ENCODE results near the gene DOCK11.
"Not testable (repeated sequence)": the region's sequence is repeated elsewhere in the genome, so short reads cannot be mapped to it uniquely, and the experiment has no call there.

Gene DOCK11

GRCh38 chrX:118694638-118695037 is 199.0 kb downstream of the DOCK11 start:
- no peak for DNase-seq (ENCODE audit: low read depth)

DNA sequence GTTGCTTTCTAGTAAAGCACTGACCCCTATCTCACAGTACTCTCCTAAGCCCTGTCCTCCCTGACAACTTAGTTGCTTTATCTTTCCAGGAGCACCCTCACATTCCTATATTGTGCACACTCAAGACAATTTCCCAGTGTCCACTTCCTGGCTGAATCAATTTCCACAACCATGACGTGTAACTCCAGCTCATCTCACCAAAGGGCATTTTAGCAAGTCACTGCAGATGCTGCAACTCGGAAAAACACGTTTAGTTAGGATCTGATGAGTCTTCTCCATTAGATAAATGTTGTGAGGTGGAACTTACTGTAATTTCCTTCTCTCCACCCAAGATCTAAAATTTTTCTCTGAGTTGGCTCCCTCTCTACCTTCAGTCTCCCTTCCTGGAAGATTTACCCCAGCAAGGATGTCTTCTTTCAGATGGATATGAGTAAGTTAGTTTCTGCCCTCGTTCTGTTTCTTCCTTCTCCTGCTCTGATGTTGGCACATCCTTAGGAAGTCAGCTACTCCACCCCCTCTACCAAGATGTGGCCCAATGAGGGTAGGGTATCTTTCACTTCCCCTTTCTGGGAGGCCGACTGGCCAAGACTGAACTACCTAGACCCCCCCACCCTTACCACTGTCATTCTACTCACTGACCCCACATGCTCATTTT is 203.0 kb downstream of the DOCK11 start:
- no peak for DNase-seq (ENCODE audit: low read depth)

DNA sequence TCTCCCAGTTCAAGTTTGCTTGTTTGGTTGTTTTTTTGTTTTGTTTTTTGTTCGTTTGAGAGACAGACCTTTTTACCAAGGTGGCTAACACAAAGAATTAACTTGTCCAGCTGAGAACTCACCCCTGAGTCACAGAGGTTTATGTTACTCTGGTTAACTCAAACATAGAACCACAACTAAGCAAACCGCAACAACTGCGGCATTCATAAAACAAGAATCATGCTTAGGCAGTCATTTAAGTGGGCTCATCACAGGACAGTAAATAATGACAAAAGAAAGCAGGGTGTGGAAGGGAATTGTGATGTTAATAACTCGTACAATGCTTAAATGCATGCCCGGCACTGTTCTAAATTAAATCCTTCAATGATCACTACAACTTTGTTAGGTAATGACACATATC is 207.1 kb downstream of the DOCK11 start:
- DNase-seq (ENCODE audit: low read depth): no peak

GRCh38 chrX:118706681-118707080 is 211.1 kb downstream of the DOCK11 start:
- no peak for DNase-seq (ENCODE audit: low read depth)

DNA sequence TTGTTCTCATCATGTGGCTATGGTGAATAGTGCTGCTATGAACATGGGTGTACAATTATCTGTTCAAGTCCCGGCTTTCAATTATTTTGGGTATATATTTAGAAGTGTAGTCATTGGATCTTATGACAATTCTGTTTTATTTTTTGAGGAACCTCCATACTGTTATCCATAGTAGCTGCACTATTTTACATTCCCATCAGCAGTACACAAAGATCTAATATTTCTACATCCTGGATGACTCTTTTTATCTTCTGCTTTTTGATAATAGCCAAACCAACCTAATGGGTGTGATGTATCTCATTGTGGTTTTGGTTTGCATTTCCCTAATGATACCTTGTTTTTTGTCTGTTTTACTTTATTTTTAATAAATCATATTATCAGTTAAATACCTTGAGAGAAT is 218.9 kb downstream of the DOCK11 start:
- no peak for DNase-seq (ENCODE audit: low read depth)

DNA sequence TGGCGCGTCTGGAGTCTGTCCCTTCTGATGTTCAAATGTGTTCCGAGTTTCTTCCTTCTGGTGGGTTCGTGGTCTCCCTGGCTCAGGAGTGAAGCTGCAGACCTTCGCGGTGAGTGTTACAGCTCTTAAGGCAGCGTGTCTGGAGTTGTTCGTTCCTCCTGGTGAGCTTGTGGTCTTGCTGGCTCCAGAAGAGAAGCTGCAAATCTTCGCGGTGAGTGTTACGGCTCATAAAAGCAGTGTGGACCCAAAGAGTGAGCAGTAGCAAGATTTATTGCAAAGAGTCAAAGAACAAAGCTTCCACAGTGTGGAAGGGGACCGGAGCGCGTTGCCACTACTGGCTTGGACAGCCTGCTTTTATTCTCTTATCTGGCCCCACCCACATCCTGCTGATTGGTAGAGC is 220.3 kb downstream of the DOCK11 start:
- DNase-seq (ENCODE audit: low read depth): not testable (repeated sequence)

DNA sequence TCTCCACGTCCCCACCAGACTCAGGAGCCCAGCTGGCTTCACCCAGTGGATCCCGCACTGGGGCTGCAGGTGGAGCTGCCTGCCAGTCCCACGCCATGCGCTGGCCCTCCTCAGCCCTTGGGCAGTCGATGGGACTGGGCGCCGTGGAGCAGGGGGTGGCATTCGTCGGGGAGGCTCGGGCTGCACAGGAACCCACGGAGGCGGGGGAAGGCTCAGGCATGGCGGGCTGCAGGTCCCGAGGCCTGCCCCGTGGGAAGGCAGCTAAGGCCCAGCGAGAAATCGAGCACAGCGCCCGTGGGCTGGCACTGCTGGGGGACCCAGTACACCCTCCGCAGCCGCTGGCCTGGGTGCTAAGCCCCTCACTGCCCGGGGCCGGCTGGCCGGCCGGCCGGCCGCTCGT is 221.2 kb downstream of the DOCK11 start:
- DNase-seq (ENCODE audit: low read depth): not testable (repeated sequence)

GRCh38 chrX:118717678-118718391 is 222.2 kb downstream of the DOCK11 start:
- DNase-seq (ENCODE audit: low read depth): no peak

DNA sequence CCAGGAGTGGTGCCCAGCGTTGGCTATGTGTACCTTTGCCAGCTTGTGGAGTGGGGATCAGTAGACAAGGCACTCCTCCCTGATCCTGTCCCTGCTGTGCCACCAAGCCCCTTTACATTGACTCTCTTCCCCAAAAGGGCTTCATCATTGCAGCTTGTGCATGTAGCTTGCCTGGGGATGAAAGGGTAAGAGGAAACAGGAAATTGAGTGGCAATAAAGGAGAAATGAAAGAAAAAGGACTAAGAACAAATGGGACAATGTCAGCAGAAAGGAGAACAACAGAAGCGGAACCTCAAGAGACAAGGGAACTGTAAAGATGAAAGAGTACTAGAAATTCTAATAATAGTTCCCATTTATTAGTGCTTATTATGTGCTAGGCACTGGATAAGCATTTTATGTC is 223.1 kb downstream of the DOCK11 start:
- no peak for DNase-seq (ENCODE audit: low read depth)

DNA sequence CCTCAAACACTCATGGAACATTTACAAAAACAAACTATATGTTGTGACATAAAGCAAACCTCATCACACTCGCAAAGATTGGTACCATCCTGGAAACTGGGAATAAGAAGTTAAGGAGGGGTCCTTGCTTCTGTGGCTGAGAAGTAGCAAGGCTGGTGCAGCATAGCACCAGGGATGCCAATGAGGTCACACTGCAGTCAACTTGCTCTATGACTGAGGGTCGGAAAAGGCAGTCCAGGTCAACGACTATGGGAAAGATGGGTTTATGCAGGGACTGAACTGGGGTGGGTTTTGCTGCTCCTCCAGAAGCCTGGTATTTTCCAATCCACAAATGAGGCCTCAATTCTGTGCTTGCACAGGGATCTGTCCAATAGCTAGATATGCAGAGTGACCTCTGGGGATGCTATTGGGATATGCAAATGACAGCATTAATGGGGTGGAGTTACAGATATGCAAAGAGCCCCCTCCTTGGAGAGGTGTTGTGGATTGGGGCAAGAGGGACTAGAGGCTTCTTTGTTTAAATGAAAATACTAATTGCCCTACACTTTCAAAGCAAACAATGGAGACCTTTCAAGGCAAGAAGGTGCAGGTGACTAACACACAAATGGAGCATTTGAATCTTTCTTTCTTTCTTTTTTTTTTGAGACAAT is 224.6 kb downstream of the DOCK11 start:
- no peak for DNase-seq (ENCODE audit: low read depth)

DNA sequence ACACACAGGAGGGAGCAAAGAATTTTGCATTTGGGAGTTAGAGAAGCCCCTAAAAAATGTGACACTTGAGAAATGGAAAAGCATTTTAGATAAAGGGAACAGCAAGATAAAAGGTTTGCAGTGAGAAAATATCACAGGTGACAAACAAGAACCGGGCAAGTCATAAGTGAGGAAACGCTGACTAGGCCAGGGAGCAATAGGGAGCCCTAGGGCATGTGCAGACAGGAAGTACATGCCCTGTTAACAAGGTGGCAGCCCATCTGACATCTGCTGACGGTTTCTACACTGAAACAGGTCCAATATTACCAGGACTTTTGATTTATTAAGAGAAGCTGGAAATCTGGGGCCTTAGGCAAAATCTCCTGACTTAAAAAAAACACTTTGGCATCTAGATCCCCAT is 227.8 kb downstream of the DOCK11 start:
- DNase-seq (ENCODE audit: low read depth): no peak

GRCh38 chrX:118724365-118724764 is 228.8 kb downstream of the DOCK11 start:
- no peak for DNase-seq (ENCODE audit: low read depth)

GRCh38 chrX:118724775-118725174 is 229.2 kb downstream of the DOCK11 start:
- peak; percentile 65 for DNase-seq (ENCODE audit: low read depth)

DNA sequence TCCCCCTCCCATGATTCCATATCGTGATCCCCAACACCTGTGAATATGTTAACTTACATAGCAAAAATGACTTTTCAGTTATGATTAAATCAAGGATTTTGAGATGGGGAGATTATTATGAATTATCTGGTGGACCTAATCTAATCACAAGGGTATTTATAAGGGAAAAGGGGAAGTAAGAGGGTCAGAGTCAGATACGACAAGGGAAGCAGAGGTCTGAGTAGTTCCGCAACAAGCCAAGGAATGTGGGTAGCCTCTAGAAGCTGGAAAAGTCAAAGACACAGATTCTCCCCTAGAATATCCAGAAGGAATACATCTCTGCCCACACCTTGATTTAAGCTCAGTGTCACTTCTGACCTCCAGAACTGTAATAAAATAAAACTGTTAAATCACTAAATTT is 230.8 kb downstream of the DOCK11 start:
- DNase-seq (ENCODE audit: low read depth): no peak

DNA sequence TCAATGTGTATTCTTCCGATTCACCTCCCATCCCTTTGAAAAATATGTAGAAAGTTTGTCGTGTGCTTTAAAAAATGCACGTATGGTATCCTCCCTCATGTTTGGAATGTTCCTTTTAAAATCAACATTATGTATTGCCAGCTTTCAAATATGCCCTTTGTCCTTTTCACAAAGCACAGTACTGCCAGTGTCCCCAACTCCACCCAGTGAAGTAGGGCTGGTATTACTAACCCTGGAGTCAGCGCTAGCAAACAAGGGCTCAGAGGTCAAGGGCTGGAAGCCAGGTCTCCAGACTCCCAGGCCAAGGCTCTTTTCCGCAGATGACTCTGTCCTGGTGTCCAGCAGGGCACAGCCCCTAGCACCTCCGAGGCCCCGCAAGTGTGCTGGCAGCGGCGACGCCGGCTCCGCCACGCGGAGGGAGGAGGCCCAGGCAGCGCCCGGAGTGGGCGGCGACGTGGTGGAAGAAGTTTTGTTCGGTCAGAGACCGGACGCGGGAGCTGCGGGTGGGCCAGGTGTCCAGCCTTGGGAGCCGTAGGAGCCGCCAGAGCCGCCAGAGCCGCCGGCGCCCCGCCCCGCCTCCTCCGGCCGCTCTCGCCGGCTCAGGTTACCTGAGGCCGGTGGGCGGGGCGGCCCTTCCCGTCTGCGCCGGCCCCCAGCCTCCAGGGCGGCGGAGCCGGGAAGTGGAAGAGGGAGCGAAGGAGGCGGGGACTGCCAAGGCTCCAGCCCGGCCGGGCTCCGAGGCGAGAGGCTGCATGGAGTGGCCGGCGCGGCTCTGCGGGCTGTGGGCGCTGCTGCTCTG is 231.5 kb downstream of the DOCK11 start, which contains the start of gene IL13RA1:
Gene IL13RA1, plus strand, starts transcription at position 720 of the 799 bp plus-strand sequence. Its CDS starts 33 bp downstream, at position 753.
- peak; percentile 73 for DNase-seq (ENCODE audit: low read depth)

GRCh38 chrX:118727686-118728339 is 232.2 kb downstream of the DOCK11 start:
- DNase-seq (ENCODE audit: low read depth): no peak

DNA sequence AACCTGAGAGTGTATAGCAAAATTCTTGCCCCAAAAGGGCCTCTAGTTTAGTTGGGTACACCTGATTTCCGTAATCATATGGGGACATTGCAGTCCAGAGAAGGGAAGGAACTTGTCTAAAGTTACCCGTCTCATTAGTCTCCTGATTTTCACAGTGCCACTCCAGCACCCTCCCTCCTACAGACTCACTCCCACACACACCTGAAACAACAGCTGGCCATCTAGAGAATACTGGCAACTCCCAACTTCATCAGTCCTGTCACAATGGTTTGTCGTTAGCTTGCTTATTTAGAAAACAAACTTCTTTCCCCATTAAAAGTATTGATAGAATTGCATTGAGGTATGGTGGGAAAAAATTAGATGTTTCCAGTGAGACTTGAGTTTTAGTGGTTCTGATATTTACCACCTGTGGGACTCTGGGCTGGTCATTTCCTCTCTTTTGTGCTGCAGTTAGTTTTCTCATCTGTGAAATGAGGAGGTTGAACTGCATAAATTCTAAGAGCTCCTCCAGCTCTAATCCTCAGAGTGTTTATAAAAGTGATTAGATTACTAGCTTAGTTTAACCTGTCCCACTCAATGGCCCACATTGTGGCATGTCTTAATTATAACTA is 233.5 kb downstream of the DOCK11 start:
- no peak for DNase-seq (ENCODE audit: low read depth)

DNA sequence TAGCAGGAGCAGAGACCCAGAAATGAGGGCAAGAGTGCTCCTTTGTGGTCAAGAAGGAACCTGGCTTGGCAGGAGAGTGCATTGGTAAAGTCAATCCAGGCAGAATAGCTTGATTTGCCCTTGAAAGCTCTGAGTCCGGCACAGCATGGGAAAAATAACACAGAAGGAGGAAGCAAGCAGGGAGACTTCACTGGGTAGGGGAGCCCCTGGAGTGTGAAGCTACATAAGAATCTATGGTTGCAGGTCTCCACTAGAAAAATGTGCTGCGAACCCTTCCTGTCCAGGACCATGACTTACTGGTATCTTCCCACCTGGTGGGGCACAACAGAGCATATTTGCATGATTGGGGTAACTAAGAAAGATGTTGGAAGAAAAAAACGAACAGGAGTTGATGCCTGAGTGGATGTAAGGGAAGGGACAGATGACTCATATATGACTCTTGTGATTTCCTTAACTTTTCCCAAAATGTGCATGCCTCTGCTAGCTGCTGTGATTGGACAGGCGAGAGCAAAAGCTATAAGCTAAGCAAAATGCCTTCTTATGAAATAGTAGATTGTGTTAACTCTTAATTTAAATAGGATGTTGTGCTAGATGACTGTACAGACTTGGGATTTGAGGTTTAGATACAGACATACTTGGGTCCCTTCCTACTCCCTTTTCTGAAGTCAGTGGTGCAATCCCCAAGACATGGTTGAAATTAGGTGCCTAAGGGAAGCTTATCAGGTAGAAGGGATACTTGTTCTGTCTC is 235.1 kb downstream of the DOCK11 start:
- DNase-seq (ENCODE audit: low read depth): peak; percentile 79

DNA sequence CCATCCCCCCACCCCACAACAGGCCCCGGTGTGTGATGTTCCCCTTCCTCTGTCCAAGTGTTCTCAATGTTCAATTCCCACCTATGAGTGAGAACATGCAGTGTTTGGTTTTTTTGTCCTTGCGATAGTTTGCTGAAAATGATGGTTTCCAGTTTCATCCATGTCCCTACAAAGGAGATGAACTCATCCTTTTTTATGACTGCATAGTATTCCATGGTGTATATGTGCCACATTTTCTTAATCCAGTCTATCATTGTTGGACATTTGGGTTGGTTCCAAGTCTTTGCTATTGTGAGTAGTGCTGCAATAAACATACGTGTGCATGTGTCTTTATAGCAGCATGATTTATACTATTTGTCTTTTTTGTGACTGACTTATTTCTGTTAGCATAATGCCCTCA is 236.9 kb downstream of the DOCK11 start:
- DNase-seq (ENCODE audit: low read depth): not testable (repeated sequence)

DNA sequence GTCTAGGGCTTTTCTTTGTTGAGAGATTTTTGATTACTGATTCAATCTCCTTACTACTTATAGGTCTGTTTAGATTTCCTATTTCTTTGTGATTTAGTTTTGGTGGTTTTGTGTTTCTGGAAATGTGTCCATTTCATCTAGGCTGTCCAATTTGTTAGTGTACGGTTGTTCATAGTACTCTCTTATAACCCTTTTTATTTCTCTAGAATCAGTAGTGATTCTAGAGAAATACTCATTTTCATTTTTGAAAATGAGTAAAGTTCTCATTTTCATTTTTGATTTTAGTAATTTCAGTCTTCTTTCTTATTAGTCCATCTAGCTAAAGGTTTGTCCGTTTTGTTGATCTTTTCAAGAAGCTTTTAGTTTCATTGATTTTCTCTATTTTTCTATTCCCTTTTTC is 239.3 kb downstream of the DOCK11 start:
- no peak for DNase-seq (ENCODE audit: low read depth)

Data from amniotic epithelial cell (primary cell).